Activated CD4-positive, CD25-positive, alpha-beta regulatory T cell treated with anti-CD3 and anti-CD28 coated beads, Interleukin-2, amount 50 U/mL, for 16 hours (primary cell): ENCODE results near the gene TTYH1.

ENCODE experiments used
- DNase-seq: peaks from one replicate; pipeline ENCODE4 v3.0.0-alpha.2; 2020; ENCODE audit warnings: low read depth, low spot score

TTYH1 gene

DNA sequence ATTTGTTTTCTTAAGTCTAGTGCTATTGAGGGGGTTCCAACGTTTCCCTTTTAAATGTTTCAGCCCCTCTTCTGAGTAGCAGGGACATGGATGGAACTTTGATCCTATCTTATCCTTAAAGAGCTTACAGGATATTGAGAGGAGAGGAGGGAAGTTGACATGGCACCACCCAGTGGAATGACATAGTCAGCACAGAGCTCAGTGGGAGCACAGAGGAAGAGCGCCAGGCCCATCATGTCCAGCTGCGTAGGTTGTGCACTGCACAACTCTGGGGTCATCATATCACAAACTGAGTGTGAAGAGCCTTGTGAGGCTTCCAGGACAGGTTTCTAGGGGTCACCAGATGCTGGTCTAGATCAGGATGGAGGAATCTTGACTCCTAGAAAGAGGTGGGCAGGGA, 62.4 kb downstream of the TTYH1 start:
- DNase-seq, result no peak

- DNase-seq, result no peak
Observed at GRCh38 chr19:54478677-54479266, 63.5 kb downstream of the TTYH1 start.

- DNase-seq, result no peak
Observed at GRCh38 chr19:54480051-54480450, 64.8 kb downstream of the TTYH1 start.

- DNase-seq, result no peak
Observed at GRCh38 chr19:54481326-54481930, 66.2 kb downstream of the TTYH1 start.

GRCh38 chr19:54482889-54483288, 67.6 kb downstream of the TTYH1 start:
- DNase-seq, result no peak

DNA sequence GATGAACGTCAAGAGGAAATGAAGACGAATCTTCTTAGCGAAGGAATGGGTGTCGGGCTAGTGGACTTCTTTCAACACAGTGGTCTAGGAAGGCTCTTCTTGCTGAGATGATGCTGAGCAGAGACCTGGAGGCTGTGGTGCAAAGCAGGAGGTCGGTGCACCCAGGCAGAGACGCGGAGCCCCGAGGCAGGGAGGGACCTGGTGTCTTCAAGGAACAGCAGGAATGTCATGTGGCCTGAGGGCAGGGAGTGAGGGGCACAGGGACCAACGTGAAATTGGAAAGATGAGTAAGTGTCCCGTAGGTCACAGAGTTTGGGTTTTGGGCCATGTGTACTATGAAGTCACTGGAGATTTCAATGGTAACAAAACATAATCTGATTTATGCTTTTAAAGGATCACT, 69.2 kb downstream of the TTYH1 start:
- no peak for DNase-seq

DNA sequence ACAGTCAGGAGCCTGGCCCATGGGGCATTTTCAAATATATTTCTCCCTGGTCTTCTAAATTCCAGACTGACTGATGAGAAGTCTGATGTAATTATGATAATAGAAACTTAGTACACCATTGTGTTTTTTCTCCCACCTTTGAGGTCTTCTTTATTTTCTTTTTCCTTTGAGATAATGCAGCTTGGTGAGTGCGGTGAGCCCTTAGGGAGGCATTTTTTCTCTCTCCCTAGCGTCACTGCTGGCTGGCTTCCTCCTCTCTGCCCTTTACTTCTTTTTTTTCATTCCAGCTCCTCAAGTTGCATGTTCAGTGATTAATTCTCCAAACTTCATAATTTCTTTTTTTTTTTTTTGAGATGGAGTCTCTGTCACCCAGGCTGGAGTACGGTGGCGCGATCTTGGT, 70.6 kb downstream of the TTYH1 start:
- no peak for DNase-seq
